ENCODE results near the gene TOLLIP.

GRCh38 chr11:1227551-1228100 is 81.8 kb downstream of the TOLLIP start:
- TF ChIP-seq POU6F1 (CRISPR knock-in tag; IDR thresholded peaks at IDR 0.05; ENCODE audit: borderline replicate concordance, low read depth) (no peak), TSHZ2 (CRISPR knock-in tag; IDR thresholded peaks at IDR 0.05) (no peak), CREB5 (CRISPR knock-in tag; IDR thresholded peaks at IDR 0.05; ENCODE audit: low read depth) (no peak)
